GM18870 (cell line): Measurements from ENCODE around the gene TSPAN5.

Source experiments
- ATAC-seq: cut with Tn5 transposase; IDR thresholded peaks from one replicate; pipeline ENCODE4 v1.9.1; 2021; ENCODE audit warnings: moderate library complexity; ENCODE audit not compliant: unreplicated experiment

TSPAN5 gene

GRCh38 chr4:98646422-98646821 is 12.0 kb downstream of the TSPAN5 start:
- no peak for ATAC-seq

- no peak for ATAC-seq
Measured at GRCh38 chr4:98645527-98645926, 12.9 kb downstream of the TSPAN5 start.

GRCh38 chr4:98643755-98644154 is 14.7 kb downstream of the TSPAN5 start:
- ATAC-seq, result no peak

GRCh38 chr4:98642991-98643426 is 15.4 kb downstream of the TSPAN5 start:
- ATAC-seq, result no peak

- no peak for ATAC-seq
Measured at GRCh38 chr4:98641906-98642668, 16.3 kb downstream of the TSPAN5 start.

- no peak for ATAC-seq
Measured at GRCh38 chr4:98641376-98641775, 17.0 kb downstream of the TSPAN5 start.

- ATAC-seq, result peak; percentile 93
Measured at GRCh38 chr4:98639523-98639922, 18.9 kb downstream of the TSPAN5 start.

GRCh38 chr4:98639108-98639507 is 19.3 kb downstream of the TSPAN5 start:
- no peak for ATAC-seq

- no peak for ATAC-seq
Measured at GRCh38 chr4:98638661-98639060, 19.8 kb downstream of the TSPAN5 start.

GRCh38 chr4:98634061-98634460 is 24.4 kb downstream of the TSPAN5 start:
- no peak for ATAC-seq

GRCh38 chr4:98633159-98633558 is 25.3 kb downstream of the TSPAN5 start:
- no peak for ATAC-seq

GRCh38 chr4:98632258-98632657 is 26.2 kb downstream of the TSPAN5 start:
- ATAC-seq, result no peak

GRCh38 chr4:98631506-98631905 is 26.9 kb downstream of the TSPAN5 start:
- no peak for ATAC-seq

- no peak for ATAC-seq
Measured at GRCh38 chr4:98630737-98631454, 27.5 kb downstream of the TSPAN5 start.

GRCh38 chr4:98627531-98628257 is 30.7 kb downstream of the TSPAN5 start:
- ATAC-seq, result no peak

GRCh38 chr4:98626350-98626749 is 32.1 kb downstream of the TSPAN5 start:
- ATAC-seq, result no peak

GRCh38 chr4:98625920-98626319 is 32.5 kb downstream of the TSPAN5 start:
- no peak for ATAC-seq

GRCh38 chr4:98625399-98625798 is 33.0 kb downstream of the TSPAN5 start:
- ATAC-seq, result no peak

GRCh38 chr4:98624642-98625041 is 33.8 kb downstream of the TSPAN5 start:
- ATAC-seq, result no peak

GRCh38 chr4:98624144-98624543 is 34.3 kb downstream of the TSPAN5 start:
- ATAC-seq, result no peak

GRCh38 chr4:98623126-98623802 is 35.1 kb downstream of the TSPAN5 start:
- no peak for ATAC-seq
